HL-60 (cell line): ENCODE measurements around the gene RAVER1.

Source experiments
- POLR2AphosphoS5 ChIP-seq: IDR thresholded peaks from 2 replicates; pipeline ENCODE4 v1.6.1; 2012; ENCODE audit warnings: low read depth
- SPI1 ChIP-seq: IDR thresholded peaks from 2 replicates; pipeline ENCODE4 v1.6.1; 2012; ENCODE audit warnings: low read depth, mild to moderate bottlenecking, borderline replicate concordance
- TF ChIP-seq, protein P1 (sequence below): IDR thresholded peaks from one replicate; pipeline ENCODE4 v1.5.1; 2011; ENCODE audit warnings: low read length, control low read depth, inconsistent platforms; ENCODE audit not compliant: insufficient read depth

DNA sequence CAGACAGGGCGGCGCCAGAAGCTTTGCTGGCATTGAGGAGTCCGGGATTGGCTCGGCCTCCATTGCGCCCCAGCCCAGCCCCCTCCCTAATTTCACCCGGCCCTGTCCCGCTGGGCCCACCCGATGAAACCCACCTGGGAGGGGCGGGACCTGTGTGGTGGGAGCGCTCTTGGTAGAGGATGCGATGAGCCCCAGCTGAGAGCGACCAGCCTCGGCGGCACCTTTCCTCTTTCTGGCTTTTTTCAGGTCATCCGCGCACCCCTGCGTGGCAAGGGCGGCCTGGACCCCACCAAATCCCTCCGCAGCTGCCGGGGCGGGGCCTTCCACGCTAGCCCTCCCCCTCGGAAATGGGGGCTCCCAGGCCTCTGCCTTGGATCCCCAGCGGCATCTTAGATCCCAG, 23.9 kb downstream of the RAVER1 start, which contains the start of gene ZGLP1:
- TF ChIP-seq, protein P1, sequence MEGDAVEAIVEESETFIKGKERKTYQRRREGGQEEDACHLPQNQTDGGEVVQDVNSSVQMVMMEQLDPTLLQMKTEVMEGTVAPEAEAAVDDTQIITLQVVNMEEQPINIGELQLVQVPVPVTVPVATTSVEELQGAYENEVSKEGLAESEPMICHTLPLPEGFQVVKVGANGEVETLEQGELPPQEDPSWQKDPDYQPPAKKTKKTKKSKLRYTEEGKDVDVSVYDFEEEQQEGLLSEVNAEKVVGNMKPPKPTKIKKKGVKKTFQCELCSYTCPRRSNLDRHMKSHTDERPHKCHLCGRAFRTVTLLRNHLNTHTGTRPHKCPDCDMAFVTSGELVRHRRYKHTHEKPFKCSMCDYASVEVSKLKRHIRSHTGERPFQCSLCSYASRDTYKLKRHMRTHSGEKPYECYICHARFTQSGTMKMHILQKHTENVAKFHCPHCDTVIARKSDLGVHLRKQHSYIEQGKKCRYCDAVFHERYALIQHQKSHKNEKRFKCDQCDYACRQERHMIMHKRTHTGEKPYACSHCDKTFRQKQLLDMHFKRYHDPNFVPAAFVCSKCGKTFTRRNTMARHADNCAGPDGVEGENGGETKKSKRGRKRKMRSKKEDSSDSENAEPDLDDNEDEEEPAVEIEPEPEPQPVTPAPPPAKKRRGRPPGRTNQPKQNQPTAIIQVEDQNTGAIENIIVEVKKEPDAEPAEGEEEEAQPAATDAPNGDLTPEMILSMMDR = no peak
- TF ChIP-seq SPI1 = no peak
- no peak for TF ChIP-seq POLR2AphosphoS5
